Activated CD4-positive, alpha-beta T cell treated with anti-CD3 and anti-CD28 coated beads, Interleukin-2, amount 50 U/mL, for 24 hours (primary cell): ENCODE measurements around the gene EXT2.

ENCODE experiments used
- DNase-seq, 2 donors: peaks; one replicate each; pipeline ENCODE4 v3.0.0-alpha.2; 2020; ENCODE audit warnings: low read depth in 1 of 2, low spot score in 1 of 2

The EXT2 gene

DNA sequence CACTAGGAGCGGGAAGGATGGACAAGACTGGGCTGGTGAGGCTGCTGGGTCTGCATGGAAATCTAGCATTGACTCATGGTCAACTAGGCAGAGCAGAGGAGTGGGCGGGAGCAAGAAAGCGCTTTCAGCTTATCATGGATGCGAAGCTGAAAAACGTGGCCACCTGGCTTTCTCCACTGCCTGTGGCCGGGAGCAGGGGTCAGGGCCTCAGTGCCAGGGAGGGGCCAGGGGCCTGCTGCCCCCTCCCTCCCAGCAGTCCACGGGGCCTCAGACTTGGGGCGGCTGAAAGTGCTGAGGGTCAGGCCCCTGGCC lies 168.9 kb downstream of the EXT2 start:
- no peak for DNase-seq

DNA sequence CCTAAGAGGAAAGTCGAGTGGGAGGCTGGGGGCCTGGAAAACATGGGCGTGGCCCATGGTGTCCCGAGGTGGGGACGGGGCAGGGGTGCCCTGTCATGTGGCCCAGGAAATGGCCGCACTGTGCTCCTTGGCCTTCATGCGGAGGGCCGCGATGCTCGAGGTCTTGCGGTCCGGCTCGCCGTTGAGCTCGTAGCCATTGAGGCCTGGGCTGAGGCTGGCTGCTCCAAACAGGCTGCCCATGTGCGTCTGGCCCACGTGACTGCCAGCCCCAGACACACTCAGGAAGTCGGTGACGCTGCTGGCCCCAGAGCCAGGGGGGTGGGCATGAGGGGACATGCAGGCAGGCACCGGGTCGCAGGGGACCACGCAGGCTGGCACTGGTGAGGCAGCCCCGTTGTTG lies 169.3 kb downstream of the EXT2 start:
- DNase-seq: no peak

DNA sequence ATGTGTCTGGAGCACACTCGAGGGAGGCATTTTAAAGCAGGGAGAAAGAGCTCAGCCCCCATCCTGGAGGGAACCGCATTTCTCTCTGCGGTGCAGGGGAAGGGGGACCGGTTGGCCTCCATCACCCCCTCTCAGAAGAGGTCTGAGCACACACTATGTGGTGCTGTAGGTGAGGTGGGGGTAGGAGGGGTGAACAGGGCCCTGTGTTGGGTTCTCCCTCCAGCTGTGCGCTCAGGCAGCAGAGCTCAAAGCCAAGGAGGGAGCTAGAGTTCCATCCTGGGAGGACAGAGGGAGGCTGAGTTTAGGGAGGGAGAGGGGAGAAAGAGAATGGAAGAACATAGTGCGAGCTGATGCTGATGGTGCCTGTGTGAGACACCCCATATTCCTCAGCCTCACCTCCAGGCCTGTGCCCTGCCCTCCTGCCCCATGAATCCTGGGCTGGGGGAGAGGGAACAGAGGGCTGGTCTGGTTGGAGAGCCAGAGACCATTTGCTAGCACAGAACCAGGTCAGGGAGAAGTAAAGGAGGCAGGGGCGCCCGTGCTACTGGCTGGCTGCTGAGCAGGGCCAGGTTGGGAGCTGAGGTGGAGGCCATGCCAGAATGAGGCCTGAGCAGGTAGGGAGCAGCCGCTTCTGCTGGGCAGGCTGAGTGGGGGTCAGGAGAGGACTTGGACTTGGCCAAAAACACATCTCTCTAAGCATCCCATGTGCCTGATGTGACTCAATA lies 170.7 kb downstream of the EXT2 start:
- no peak for DNase-seq

DNA sequence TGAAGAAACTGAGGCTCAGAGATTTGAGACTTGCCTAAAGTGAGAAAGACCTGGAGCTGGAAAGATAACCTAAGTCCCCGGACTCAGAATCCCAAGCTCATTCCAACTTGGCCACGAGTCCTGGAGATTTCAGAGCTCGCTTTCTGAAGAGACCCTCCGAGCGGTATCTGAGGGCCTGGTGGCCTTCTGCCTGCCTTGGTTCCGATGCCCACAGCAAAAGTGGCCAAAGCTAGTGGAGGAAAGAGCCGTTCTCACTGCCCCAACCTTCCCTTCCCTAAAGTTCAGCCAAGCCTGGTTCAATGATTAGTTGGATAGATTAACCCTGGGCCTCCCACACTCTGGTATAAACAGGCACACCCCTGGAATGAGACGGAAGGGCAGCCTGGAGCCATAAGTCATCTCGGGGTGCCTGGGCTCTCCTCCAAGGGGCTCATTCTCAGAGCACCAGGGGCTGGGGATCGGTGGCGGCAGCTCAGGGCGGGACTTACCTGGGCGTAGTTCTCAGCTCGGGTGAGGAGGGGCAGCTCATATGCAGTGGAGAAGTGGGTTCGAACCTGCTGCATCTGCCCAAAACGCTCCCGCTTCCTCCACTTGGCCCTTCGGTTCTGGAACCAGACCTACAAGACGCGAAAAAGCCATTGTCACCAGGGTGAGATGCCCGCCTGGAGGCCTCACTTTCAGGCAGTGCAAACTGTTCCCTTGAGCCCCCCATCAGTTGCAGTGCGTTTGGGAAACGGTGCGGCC lies 171.7 kb downstream of the EXT2 start:
- DNase-seq: no peak

DNA sequence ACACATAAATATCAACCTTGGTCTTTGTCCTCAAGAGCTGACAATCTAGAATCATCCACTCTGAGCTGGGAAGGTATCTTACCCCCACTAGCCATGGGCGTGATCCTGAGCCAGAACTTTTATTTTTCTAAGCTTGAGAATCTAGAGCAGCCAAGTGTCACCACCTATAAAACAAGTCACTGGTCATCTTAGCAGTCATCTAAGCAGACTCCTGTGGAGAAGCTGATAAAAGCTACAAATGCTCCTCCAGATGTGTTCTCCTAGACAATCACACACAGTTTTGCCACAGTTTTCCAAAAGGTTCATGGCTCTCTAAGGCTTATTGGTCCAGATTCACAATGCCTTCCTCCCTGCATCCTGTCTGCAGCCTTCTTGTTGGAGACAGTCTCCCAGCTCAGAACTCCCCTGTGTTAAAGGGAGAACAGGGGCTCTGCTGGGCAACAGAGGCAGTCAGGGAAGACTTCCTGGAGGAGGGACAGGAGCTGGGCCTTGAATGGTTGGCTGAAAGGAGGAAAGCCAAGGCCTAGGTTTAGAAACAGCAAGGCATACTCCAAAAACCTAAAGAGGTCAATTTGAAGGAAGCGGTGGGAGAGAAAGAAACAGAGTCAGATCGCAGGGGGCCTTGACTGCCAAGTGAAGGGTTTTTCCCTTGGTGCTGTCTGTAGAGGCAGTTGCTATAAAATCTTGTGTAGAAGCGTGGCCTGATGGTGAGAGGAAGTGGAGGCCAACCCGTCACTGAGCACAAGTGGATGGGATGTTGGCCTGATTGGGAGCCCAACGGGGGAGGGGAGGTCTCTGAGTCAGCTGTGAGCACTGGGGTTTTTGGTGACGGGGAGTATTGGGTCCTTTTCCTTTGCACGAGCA lies 172.5 kb downstream of the EXT2 start:
- DNase-seq: no peak

DNA sequence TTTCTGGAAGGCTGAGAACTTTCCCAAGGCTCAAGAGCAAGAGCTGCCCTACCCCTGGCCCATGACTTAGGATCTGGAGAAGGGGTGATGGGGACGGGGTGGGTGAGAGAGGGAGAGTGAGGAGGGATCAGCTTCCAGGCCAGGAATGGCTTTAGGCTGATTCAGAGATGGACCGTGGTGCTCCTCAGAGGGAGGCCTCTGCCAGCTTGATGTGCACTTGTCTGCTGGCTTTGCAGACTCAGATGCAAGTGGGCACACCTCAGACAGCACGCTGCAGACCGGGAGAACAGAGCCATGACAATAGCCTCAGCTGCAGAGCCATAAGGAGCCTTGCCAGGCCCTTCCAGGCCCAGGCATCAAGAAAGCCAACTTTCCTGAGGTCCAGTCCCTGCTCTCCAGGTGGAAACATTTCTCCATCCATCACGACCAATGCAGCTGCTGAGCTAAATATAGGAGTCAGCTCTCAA lies 173.2 kb downstream of the EXT2 start:
- DNase-seq: no peak

DNA sequence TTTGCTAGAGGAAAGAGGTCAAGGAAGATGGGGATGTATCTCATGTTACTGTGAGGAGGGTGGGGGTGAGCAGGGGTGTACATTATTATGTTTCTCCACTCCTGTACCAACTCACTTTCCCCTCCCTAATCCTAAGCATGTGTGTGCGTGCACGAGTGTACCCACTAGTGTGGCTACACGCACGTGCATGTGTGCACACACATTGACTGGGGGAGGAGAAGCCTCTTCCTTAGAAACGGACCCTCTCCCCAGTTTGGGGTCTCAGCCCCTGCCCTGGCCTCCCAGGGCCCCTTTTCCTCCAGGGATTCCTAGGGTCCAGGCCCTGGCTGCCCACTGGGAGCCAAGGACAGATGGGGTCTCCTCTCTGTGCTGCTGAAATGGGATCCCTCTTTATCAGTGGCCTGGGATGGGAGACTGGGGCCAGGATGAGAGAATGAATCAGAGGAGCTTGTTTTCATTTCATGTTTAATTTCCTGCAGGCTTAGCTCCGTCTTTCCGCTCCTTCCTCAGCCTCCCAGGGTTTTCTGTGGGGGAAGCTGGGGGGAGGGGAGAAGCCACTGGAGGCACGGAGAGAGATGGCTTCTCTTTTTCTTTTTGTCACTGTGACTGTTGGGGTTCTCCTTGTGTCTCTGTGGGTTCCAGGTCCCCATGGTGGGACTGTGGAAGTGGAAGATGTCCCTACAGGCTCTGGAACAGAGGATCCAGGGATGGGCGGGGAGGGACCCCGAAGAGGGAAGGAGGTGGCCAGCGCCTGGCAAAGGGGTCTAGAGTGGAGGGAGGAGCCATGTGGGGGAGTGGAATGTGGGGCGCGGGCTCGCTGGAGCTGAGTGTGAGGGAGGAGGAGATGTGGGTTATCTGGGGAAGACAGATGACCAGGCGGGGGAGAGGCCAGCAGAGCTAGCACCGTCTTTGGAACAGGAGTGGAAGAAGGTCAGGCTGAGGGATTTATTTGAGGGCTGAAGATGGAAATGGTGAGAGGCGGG lies 174.2 kb downstream of the EXT2 start:
- no peak for DNase-seq

DNA sequence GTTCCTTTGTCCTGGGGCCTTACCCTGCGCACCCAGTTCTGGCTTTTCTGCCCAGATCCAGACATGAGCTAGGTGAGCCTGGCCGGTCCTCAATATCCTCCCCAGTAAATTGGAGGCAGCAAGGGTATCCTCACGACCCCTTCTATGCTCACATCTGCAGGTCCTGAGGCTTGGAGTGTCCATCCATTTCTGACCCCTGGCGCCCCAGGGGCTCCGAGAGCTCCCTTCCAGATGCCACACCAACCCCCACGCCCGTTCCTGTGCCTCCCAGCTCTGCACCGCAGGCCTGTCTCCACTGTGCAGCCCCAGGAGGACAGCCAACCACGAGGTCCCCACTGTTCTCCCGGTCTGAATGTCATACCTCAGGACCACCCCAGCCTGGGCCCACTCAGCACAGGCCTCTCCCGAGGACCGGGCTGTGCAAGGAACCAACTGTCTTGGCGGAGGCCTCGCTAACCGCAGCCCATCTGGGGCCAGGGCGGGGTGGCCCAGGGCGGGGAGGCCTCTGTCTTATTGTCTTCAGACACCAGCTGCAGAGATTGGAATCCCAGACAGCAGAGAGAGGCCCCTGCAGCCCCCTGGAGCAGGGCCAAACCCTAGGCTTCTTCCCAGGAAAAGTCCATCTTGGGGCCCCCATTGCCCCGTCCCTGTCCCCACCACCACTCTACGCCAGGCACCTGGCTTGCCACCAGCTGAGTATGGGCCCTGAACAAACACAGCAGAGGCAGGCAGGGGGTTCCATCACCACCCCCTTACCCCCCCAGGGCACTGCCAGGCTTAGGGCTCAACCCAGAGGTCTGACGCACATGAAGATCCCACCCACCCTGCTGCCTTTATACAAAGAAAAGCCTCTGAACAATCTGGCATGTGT lies 175.2 kb downstream of the EXT2 start:
- DNase-seq: no peak

DNA sequence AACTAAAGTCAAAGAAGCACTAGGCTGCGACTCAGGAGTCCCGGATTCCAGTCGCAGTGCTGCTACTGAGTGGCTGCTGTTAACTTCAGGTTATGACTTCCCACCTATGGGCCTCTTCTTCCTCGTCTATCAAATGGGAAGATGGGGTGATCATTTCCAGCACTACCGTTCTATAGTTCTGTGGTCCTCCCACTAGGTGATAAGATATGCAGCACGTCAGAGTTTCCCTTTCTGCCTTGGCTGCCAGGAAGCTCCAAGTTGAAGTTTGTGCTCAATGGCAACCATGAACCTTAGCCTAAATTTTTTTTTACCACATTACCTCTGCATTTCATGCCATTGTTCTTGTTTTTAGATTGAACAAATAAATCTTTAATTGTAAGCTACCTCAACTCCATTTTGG lies 175.8 kb downstream of the EXT2 start:
- DNase-seq: no peak

DNA sequence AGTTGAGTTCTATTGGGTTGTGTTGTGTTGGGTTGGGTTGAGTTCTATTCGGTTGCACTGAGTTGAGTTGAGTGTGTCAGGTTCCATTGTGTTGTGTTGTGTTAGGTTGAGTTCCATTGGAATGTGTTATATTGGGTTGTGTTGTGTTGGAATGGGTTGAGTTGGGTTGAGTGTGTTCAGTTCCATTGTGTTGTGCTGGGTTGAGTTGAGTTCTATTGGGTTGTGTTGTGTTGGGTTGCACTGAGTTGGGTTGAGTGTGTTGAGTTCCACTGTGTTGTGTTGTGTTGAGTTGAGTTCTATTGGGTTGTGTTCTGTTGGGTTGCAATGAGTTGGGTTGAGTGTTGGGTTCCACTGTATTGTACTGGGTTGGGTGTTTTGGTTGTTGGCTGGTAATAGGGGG lies 178.9 kb downstream of the EXT2 start:
- no peak for DNase-seq

DNA sequence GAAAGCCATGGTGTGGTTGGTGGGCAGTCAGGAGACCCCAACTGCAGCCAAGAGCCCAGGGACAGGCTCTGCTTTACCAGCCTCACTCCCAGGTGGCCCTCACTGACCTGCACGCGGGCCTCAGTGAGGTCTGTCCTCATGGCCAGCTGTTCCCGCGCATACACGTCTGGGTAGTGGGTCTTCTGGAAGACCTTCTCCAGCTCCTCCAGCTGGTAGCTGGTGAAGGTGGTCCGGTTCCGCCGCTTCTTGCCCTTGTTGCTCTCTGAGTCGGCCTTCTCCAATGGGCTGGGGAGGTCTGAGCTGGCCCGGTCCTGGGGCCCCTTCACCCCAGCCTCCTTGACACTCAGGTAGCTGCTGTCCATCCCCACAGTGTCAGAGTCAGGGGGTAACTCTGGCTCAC lies 179.8 kb downstream of the EXT2 start:
- DNase-seq: no peak

DNA sequence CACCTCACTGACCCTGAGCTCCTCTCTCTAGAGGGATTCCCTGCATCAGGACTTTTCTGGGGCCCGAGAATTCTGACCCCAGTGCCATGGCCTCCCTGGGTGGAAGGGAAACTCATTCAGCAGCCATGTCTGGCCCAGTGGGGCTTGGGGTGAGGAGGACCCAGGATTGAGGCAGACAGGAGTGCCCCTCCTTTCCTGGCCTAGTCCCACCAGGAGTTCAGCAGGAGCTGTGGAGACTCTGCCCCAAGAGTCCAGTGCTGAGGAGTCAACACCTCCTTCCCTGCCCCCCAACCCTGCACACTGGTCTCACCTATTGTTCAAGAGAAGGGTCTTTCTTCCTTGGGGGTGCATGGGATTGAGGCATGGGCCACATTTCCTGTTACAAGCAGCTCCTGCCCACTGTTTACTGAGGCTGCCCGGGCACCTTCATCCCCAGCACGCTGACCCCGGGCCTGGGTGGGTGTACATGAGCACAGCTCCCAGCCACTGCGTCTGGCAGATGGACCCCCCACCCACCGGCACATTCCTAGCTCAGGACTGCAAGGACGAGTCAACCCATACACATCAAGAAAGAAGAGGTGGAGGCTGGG lies 180.6 kb downstream of the EXT2 start:
- DNase-seq: no peak

DNA sequence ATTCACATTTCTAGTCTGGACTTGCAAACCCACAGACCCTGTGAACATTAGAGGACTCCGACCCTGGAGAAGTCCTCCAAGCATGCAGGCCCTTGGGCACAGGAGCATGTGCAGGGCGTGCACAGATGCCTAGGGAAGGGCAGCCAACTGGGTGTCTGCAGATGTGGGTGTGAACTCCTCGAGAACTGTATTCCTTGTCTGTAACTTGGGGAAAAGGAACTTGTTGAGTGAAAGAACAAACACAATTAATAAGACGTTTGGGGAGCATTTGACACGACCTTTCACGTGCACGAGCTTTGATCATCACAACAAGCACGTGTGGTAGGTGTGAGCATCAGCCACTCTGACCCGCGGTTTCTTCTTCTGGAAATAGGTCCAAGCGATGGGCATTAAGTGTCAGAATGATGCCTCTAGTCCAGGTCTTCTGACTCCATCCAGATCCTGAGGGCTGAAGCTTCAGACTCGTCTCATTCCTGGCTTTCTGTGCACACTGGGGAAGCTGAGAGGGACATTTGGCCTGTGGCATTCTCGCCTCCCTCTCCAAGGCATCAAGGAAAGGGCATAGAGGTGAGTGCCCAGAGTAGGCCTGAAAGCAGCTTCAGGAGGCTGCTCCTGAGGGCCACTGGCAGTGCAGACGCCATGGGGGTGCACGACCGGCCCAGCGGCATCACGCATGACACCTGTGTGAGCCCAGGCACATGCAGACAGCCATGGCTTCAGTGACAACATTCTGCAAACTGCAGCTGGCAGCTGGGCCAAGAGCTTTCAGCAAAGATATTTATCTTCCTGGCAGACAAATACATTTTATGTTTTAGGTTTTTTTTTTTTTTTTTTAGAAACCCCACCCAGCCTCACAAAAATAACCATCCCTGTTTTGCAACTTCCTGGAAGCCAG lies 182.0 kb downstream of the EXT2 start:
- no peak for DNase-seq

DNA sequence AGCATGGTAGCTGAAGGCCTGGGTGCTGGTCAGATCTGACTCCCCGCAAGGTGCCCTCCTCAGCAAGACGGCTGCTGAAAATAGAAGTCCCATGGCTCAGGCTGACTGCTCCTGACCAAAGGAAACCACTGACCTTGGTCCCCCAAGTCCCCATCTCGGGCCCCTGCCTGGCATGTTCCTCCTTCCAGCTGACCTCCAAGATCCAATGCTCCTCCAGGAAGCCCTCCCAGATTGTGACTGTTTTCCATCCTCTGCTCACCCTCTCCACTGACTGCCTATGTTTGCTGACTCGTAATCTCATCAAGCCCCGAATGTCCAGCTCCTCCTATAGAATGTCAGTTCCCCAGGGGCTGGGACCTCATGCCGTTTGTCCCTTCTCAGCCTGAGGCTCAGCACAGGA lies 184.0 kb downstream of the EXT2 start:
- DNase-seq: no peak

DNA sequence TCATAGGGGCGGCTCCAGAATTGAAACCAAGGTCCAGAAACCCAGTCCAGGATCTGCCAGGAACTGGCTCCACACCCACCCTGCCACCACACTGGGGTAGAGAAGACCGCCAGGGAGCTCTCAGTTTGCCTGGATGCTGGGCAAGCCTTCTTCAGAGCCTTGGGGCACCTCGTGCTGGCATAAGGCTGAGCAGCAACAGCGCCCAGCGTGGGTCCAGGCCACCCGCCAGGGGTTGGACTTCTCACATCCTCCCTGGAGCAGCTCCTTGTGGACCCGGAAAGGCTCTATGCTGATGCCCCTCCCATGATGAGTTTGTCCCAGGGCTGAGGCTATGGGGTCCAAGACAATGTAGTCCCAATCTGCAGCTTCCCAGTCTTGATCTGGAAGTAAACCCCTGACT lies 184.8 kb downstream of the EXT2 start:
- no peak for DNase-seq

DNA sequence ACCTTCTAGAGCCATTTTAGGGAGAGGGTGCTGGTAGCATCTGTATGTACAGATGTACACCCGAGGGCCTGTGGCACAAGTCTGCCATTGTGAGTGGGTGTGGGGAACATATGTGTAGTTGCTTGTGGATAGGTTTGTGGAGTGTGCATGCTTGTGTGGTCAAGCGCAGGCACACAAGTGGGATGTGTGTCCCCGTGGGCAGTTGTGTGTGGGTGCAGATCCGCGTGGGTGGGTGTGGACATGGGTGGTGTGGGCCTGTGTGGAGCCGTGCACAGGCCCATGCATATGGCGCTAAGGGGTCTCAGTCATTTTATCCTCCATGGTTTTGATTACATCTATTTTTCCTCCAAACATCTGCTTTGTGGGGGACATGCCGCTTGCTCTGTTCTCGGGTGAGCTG lies 185.7 kb downstream of the EXT2 start:
- no peak for DNase-seq

DNA sequence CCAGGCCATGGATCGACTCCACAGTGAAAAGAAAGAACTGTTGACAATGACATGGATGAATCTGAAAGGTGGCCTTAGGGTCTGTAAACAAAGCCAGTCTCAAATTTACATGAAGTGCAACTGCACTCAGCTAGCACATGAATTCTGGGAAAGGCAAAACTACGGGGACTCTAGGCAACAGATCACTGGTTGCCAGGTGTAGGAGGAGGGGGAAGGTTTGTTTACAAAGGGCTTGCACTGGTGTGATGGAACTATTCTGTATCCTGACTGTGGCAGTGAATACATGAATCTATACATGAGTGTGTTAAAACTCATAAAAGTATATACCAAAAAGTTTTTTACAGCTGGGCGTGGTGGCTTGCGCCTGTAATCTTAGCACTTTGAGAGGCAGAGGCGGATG lies 187.1 kb downstream of the EXT2 start:
- no peak for DNase-seq

DNA sequence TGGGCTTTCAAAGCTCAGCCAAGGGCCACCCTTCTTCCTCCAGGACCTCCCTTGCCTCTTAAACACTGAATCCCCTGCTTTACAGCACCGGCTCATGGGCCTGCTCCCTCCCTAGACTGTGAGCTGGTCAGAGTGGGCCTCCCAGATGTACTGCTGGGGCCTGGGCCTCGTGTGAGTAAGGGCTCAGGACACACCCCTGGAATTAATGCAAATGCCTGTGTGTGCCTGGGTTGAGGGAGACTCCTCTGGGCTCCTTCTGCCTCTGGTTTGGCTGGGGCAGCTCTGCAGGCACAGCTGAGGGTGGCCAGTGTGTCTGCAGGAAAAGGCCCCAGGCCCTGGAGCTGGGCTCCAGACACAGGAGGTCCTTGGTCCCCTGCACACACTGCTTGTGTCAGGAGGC lies 190.3 kb downstream of the EXT2 start:
- no peak for DNase-seq
